ENCODE results near the gene PRKG1. TPM values are rescaled to one million over a fixed set of nuclear protein-coding genes. Genes with fewer than 3 reads are reported as not detected.

PRKG1 gene
- total RNA-seq, 5 donors from 2014 or later (not counting 1 experiment from before 2014, with no cell fraction given), result 0.03 to 0.26 (median 0.19) TPM; not detected in 1

GRCh38 chr10:51888263-51888662, 814.0 kb downstream of the PRKG1 start:
- H3K27ac ChIP-seq (ENCODE audit: low read length), result no peak overlapping the region
- ChIA-PET CTCF (interaction anchor here in 1 of 2 donors (0.6 kb wide), 1 partner anchor 975 kb away, joined by 3 read pairs; no protein-coding TSS in a partner anchor), POLR2A (no interaction called here)
- H3K4me1 ChIP-seq (ENCODE audit: control insufficient read depth in 1 of 2, extremely low read depth in 1 of 2, insufficient read depth in 2 of 2, low read length in 2 of 2), result no peaks in the 10 kb centered on the region
- no peaks in the 10 kb centered on the region for H3K9me3 ChIP-seq
- H3K36me3 ChIP-seq (ENCODE audit: control insufficient read depth in 2 of 2, extremely low read depth in 1 of 2, insufficient read depth in 1 of 2, low read length in 1 of 2), result no peaks in the 10 kb centered on the region
- no peak overlapping the region for H3K4me3 ChIP-seq (ENCODE audit: control insufficient read depth in 1 of 2, extremely low read depth in 1 of 2, low read length in 1 of 2)
- no peaks in the 10 kb centered on the region for H3K27me3 ChIP-seq (replicated peaks in 1 of 2; ENCODE audit: control insufficient read depth in 2 of 2, extremely low read depth in 1 of 2, insufficient read depth in 2 of 2, low read length in 1 of 2)
- H3K4me3 Mint-ChIP-seq, result no peak overlapping the region
- DNase-seq, result no peak
- no peaks in the 10 kb centered on the region for H3K9me3 Mint-ChIP-seq
- H3K36me3 Mint-ChIP-seq, result no peaks in the 10 kb centered on the region
- H3K4me1 Mint-ChIP-seq, result no peaks in the 10 kb centered on the region
- H3K27ac Mint-ChIP-seq, result no peak overlapping the region
- ATAC-seq (replicated peaks in 1 of 4), result no peak
- no peaks in the 10 kb centered on the region for H3K27me3 Mint-ChIP-seq

GRCh38 chr10:51892313-51892712, 818.0 kb downstream of the PRKG1 start:
- H3K4me3 ChIP-seq (ENCODE audit: control insufficient read depth in 1 of 2, extremely low read depth in 1 of 2, low read length in 1 of 2), result no peak overlapping the region
- no peaks in the 10 kb centered on the region for H3K4me1 ChIP-seq (ENCODE audit: control insufficient read depth in 1 of 2, extremely low read depth in 1 of 2, insufficient read depth in 2 of 2, low read length in 2 of 2)
- H3K27ac ChIP-seq (ENCODE audit: low read length), result no peak overlapping the region
- H3K4me1 Mint-ChIP-seq, result no peaks in the 10 kb centered on the region
- no peak overlapping the region for H3K4me3 Mint-ChIP-seq
- no CpG with 5 or more reads among the region's 1 CpG for WGBS (ENCODE audit: insufficient coverage)
- no peaks in the 10 kb centered on the region for H3K9me3 ChIP-seq
- CTCF ChIA-PET, result no interaction called here
- no peaks in the 10 kb centered on the region for H3K36me3 Mint-ChIP-seq
- POLR2A ChIA-PET, result no interaction called here
- no peaks in the 10 kb centered on the region for H3K27me3 ChIP-seq (replicated peaks in 1 of 2; ENCODE audit: control insufficient read depth in 2 of 2, extremely low read depth in 1 of 2, insufficient read depth in 2 of 2, low read length in 1 of 2)
- peaks cover 0 to 3% of the 10 kb centered on the region in 2 donors for H3K27me3 Mint-ChIP-seq
- H3K36me3 ChIP-seq (ENCODE audit: control insufficient read depth in 2 of 2, extremely low read depth in 1 of 2, insufficient read depth in 1 of 2, low read length in 1 of 2), result no peaks in the 10 kb centered on the region
- no peaks in the 10 kb centered on the region for H3K9me3 Mint-ChIP-seq
- no peak overlapping the region for H3K27ac Mint-ChIP-seq
- DNase-seq, result no peak
- ATAC-seq (replicated peaks in 1 of 4), result no peak

- DNase-seq (peak in 1 of 35 experiments; percentile 1), ATAC-seq (replicated peaks in 1 of 4) (no peak)
- Histone ChIP-seq H3K36me3 (ENCODE audit: control insufficient read depth in 2 of 2, extremely low read depth in 1 of 2, insufficient read depth in 1 of 2, low read length in 1 of 2) (no peaks in the 10 kb centered on the region), H3K27ac (ENCODE audit: low read length) (no peak overlapping the region), H3K4me1 (ENCODE audit: control insufficient read depth in 1 of 2, extremely low read depth in 1 of 2, insufficient read depth in 2 of 2, low read length in 2 of 2) (no peaks in the 10 kb centered on the region), H3K27me3 (replicated peaks in 1 of 2; ENCODE audit: control insufficient read depth in 2 of 2, extremely low read depth in 1 of 2, insufficient read depth in 2 of 2, low read length in 1 of 2) (no peaks in the 10 kb centered on the region), H3K4me3 (ENCODE audit: control insufficient read depth in 1 of 2, extremely low read depth in 1 of 2, low read length in 1 of 2) (no peak overlapping the region), H3K9me3 (no peaks in the 10 kb centered on the region)
- ChIA-PET POLR2A (no interaction called here), CTCF (no interaction called here)
- Mint-ChIP-seq H3K36me3 (no peaks in the 10 kb centered on the region), H3K27me3 (peaks cover 0 to 9% of the 10 kb centered on the region in 2 donors), H3K9me3 (no peaks in the 10 kb centered on the region), H3K4me1 (no peaks in the 10 kb centered on the region), H3K4me3 (no peak overlapping the region), H3K27ac (no peak overlapping the region)
- WGBS (ENCODE audit: insufficient coverage), result no CpG with 5 or more reads among the region's 1 CpG
These were observed 818.8 kb downstream of the PRKG1 start for GRCh38 chr10:51892965-51893658.

GRCh38 chr10:51894771-51895578, 820.7 kb downstream of the PRKG1 start:
- ChIA-PET POLR2A (no interaction called here), CTCF (interaction anchor here in 1 of 2 donors (0.6 kb wide), 1 partner anchor 1214 kb away, joined by 3 read pairs; no protein-coding TSS in a partner anchor)
- Histone ChIP-seq H3K27ac (ENCODE audit: low read length) (no peak overlapping the region), H3K36me3 (ENCODE audit: control insufficient read depth in 2 of 2, extremely low read depth in 1 of 2, insufficient read depth in 1 of 2, low read length in 1 of 2) (no peaks in the 10 kb centered on the region), H3K27me3 (replicated peaks in 1 of 2; ENCODE audit: control insufficient read depth in 2 of 2, extremely low read depth in 1 of 2, insufficient read depth in 2 of 2, low read length in 1 of 2) (no peaks in the 10 kb centered on the region), H3K4me3 (ENCODE audit: control insufficient read depth in 1 of 2, extremely low read depth in 1 of 2, low read length in 1 of 2) (no peak overlapping the region), H3K4me1 (ENCODE audit: control insufficient read depth in 1 of 2, extremely low read depth in 1 of 2, insufficient read depth in 2 of 2, low read length in 2 of 2) (no peaks in the 10 kb centered on the region), H3K9me3 (no peaks in the 10 kb centered on the region)
- no peak for ATAC-seq (replicated peaks in 1 of 4)
- Mint-ChIP-seq H3K4me1 (no peaks in the 10 kb centered on the region), H3K27ac (no peak overlapping the region), H3K9me3 (no peaks in the 10 kb centered on the region), H3K4me3 (no peak overlapping the region), H3K27me3 (peaks cover 0 to 9% of the 10 kb centered on the region in 2 donors), H3K36me3 (no peaks in the 10 kb centered on the region)
- DNase-seq, result no peak
- WGBS (ENCODE audit: insufficient coverage), result 64% methylated on average over 2 of the region's 5 CpGs

- H3K9me3 Mint-ChIP-seq, result no peaks in the 10 kb centered on the region
- no peaks in the 10 kb centered on the region for H3K4me1 Mint-ChIP-seq
- H3K27ac Mint-ChIP-seq, result no peak overlapping the region
- ATAC-seq (replicated peaks in 1 of 4) (no peak), DNase-seq (no peak)
- H3K4me1 ChIP-seq (ENCODE audit: control insufficient read depth in 1 of 2, extremely low read depth in 1 of 2, insufficient read depth in 2 of 2, low read length in 2 of 2), result no peaks in the 10 kb centered on the region
- no peak overlapping the region for H3K4me3 ChIP-seq (ENCODE audit: control insufficient read depth in 1 of 2, extremely low read depth in 1 of 2, low read length in 1 of 2)
- no CpG with 5 or more reads among the region's 1 CpG for WGBS (ENCODE audit: insufficient coverage)
- no peaks in the 10 kb centered on the region for H3K36me3 ChIP-seq (ENCODE audit: control insufficient read depth in 2 of 2, extremely low read depth in 1 of 2, insufficient read depth in 1 of 2, low read length in 1 of 2)
- ChIA-PET POLR2A (no interaction called here), CTCF (no interaction called here)
- no peaks in the 10 kb centered on the region for H3K9me3 ChIP-seq
- H3K27me3 ChIP-seq (replicated peaks in 1 of 2; ENCODE audit: control insufficient read depth in 2 of 2, extremely low read depth in 1 of 2, insufficient read depth in 2 of 2, low read length in 1 of 2), result no peaks in the 10 kb centered on the region
- no peaks in the 10 kb centered on the region for H3K36me3 Mint-ChIP-seq
- peaks cover 0 to 9% of the 10 kb centered on the region in 2 donors for H3K27me3 Mint-ChIP-seq
- H3K4me3 Mint-ChIP-seq, result no peak overlapping the region
- H3K27ac ChIP-seq (ENCODE audit: low read length), result no peak overlapping the region
These were observed 822.6 kb downstream of the PRKG1 start for GRCh38 chr10:51896849-51897248.

GRCh38 chr10:51897560-51897959, 823.3 kb downstream of the PRKG1 start:
- Histone ChIP-seq H3K9me3 (no peaks in the 10 kb centered on the region), H3K36me3 (ENCODE audit: control insufficient read depth in 2 of 2, extremely low read depth in 1 of 2, insufficient read depth in 1 of 2, low read length in 1 of 2) (no peaks in the 10 kb centered on the region), H3K4me1 (ENCODE audit: control insufficient read depth in 1 of 2, extremely low read depth in 1 of 2, insufficient read depth in 2 of 2, low read length in 2 of 2) (no peaks in the 10 kb centered on the region), H3K4me3 (ENCODE audit: control insufficient read depth in 1 of 2, extremely low read depth in 1 of 2, low read length in 1 of 2) (no peak overlapping the region), H3K27ac (ENCODE audit: low read length) (no peak overlapping the region), H3K27me3 (replicated peaks in 1 of 2; ENCODE audit: control insufficient read depth in 2 of 2, extremely low read depth in 1 of 2, insufficient read depth in 2 of 2, low read length in 1 of 2) (no peaks in the 10 kb centered on the region)
- POLR2A ChIA-PET, result no interaction called here
- CTCF ChIA-PET, result no interaction called here
- Mint-ChIP-seq H3K4me3 (no peak overlapping the region), H3K27me3 (peaks cover 0 to 9% of the 10 kb centered on the region in 2 donors), H3K9me3 (no peaks in the 10 kb centered on the region), H3K36me3 (no peaks in the 10 kb centered on the region), H3K27ac (no peak overlapping the region), H3K4me1 (no peaks in the 10 kb centered on the region)
- DNase-seq (no peak), ATAC-seq (replicated peaks in 1 of 4) (no peak)
- no CpG with 5 or more reads among the region's 1 CpG for WGBS (ENCODE audit: insufficient coverage)
